ENCODE results near the gene ZNF385C. TPM values are rescaled to one million over a fixed set of nuclear protein-coding genes. Genes with fewer than 3 reads are reported as not detected.

The ZNF385C gene
- total RNA-seq, 6 experiments from 2014 or later = 0.11 to 1.2 (median 0.11) TPM; not detected in 3

GRCh38 chr17:42065201-42065600, 33.1 kb downstream of the ZNF385C start:
- no peak overlapping the region for H3K27ac ChIP-seq
- no peak for ATAC-seq
- no peak for DNase-seq
- 50% methylated on average over 1 of the region's 2 CpGs for WGBS (ENCODE audit: insufficient coverage, low coverage, low lambda C conversion rate, missing lambda C conversion rate)
- H3K4me3 ChIP-seq = no peak overlapping the region
- no peaks in the 10 kb centered on the region for H3K9me3 ChIP-seq
- H3K27me3 ChIP-seq = no peaks in the 10 kb centered on the region
- H3K36me3 ChIP-seq = no peaks in the 10 kb centered on the region
- no peaks in the 10 kb centered on the region for H3K4me1 ChIP-seq
- TF ChIP-seq POLR2A (IDR thresholded peaks at IDR 0.05) = no peak
- TF ChIP-seq CTCF (IDR thresholded peaks at IDR 0.05) = no peak
- intact Hi-C loops (cut with DNase I) = loop anchor here (5.0 kb wide), 2 partner anchors 37 to 52 kb away; no protein-coding TSS in a partner anchor

GRCh38 chr17:42062681-42063080, 35.6 kb downstream of the ZNF385C start:
- Histone ChIP-seq H3K4me3 (no peak overlapping the region), H3K36me3 (no peaks in the 10 kb centered on the region), H3K9me3 (no peaks in the 10 kb centered on the region), H3K27me3 (no peaks in the 10 kb centered on the region), H3K4me1 (no peaks in the 10 kb centered on the region), H3K27ac (no peak overlapping the region)
- ATAC-seq (no peak), DNase-seq (no peak)
- intact Hi-C loops (cut with DNase I) = no loop called here
- WGBS (ENCODE audit: insufficient coverage, low coverage, low lambda C conversion rate, missing lambda C conversion rate) = 55% methylated on average over 3 of the region's 14 CpGs
- no peak for TF ChIP-seq POLR2A (IDR thresholded peaks at IDR 0.05)
- no peak for TF ChIP-seq CTCF (IDR thresholded peaks at IDR 0.05)

DNA sequence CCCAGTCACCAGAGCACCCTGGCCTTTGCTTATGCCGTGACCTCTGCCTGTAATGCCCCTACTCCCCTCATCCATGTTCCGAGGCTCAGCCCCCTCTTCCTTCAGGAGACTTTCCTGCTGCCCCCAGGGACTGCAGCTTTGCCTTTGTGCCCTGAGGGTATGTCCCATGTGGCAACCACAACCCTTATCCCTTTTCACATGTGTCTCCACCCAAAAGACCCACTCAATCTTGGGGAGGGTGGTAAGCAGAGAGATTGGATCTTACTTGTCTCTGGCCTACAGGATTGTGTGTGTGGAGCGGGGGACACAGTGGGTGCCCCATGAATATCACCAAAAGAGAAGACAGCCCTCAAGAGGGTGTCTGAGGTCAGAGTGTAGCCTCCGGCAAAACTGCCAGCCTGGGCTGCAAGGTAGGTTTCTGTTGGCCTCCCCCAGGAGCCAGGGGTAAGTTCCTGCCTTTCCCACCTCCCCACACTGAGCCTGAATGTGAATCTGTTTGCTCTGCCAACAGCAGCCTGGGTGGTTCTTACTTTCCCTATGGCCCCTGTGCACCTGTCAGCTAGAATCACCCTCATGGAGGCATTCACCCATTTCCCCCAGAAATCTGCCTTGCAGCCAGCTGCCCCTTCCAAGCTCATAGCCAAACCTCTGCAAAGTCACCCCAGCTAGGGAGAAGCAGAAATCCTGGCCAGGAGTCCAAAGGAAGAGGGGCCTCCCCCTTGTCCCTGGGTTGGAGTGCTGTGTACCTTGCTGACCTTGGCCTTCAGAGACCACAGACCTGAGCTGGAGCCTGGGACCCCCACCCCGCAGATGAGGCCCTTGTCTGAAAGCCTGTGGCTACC, 36.4 kb downstream of the ZNF385C start:
- Histone ChIP-seq H3K27me3 (no peaks in the 10 kb centered on the region), H3K9me3 (no peaks in the 10 kb centered on the region), H3K4me1 (no peaks in the 10 kb centered on the region), H3K4me3 (no peak overlapping the region), H3K36me3 (no peaks in the 10 kb centered on the region), H3K27ac (no peak overlapping the region)
- ATAC-seq = no peak
- TF ChIP-seq POLR2A (IDR thresholded peaks at IDR 0.05) (no peak), CTCF (IDR thresholded peaks at IDR 0.05) (no peak)
- 100% methylated on average over 1 of the region's 5 CpGs for WGBS (ENCODE audit: insufficient coverage, low coverage, low lambda C conversion rate, missing lambda C conversion rate)
- DNase-seq = no peak
- intact Hi-C loops (cut with DNase I) = no loop called here

DNA sequence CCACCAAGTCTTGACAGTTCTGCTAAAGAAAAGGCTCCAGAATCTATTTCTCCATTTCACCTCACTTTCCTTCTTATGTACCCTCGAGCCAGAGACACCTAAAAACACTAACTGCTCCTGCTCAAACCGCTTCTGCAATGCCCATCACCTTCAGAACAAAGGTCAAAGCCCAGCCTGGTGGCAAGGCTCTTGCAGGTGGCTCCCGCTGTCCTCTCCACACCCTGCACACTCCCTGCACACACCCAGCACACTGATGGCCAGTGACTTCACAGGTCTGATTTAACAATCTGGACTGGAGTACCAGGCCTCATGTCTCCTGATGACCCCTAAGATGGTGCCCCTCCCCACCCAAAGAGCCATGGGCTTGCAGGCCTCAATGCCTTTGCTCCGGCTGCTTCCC, 38.0 kb downstream of the ZNF385C start:
- H3K36me3 ChIP-seq = no peaks in the 10 kb centered on the region
- TF ChIP-seq CTCF (IDR thresholded peaks at IDR 0.05) (no peak), POLR2A (IDR thresholded peaks at IDR 0.05) (no peak)
- ATAC-seq = no peak
- no peaks in the 10 kb centered on the region for H3K9me3 ChIP-seq
- 61% methylated on average over 4 of the region's 4 CpGs for WGBS (ENCODE audit: insufficient coverage, low coverage, low lambda C conversion rate, missing lambda C conversion rate)
- H3K4me3 ChIP-seq = no peak overlapping the region
- no peaks in the 10 kb centered on the region for H3K27me3 ChIP-seq
- no peak for DNase-seq
- no peaks in the 10 kb centered on the region for H3K4me1 ChIP-seq
- H3K27ac ChIP-seq = no peak overlapping the region
- intact Hi-C loops (cut with DNase I) = no loop called here
